ENCODE results near the gene DHRS4. TPM values are rescaled to one million over a fixed set of nuclear protein-coding genes. Genes with fewer than 3 reads are reported as not detected.
A peak's percentile ranks its signal among the peaks of the same experiment; 100 is the strongest.

The DHRS4 gene
- total and polyA plus RNA-seq, 9 of the 15 experiments (the other 6 are each of a cell fraction or from before 2014, with no cell fraction given), result 0.51 to 35.9 (median 10.1) TPM

DNA sequence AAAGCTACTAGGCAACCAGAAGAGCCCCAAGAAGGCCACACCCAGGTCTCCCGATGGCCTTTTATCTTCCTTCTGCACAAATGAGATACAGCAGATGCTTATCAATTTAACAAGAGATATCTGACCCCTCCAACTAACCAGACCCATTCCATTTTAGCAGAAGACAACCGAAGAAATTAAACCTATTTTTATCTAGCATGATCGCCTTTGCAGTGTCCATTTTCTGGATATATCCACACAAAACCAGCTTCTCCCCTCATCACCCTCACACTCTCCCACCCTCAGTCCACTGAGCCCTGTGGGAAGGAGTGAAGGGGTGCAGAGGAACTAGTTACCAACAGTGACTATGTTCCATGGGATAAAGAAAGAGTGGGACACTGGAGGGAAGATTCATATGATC, 20.9 kb upstream of the DHRS4 start (continued):
- TF ChIP-seq, protein P1, sequence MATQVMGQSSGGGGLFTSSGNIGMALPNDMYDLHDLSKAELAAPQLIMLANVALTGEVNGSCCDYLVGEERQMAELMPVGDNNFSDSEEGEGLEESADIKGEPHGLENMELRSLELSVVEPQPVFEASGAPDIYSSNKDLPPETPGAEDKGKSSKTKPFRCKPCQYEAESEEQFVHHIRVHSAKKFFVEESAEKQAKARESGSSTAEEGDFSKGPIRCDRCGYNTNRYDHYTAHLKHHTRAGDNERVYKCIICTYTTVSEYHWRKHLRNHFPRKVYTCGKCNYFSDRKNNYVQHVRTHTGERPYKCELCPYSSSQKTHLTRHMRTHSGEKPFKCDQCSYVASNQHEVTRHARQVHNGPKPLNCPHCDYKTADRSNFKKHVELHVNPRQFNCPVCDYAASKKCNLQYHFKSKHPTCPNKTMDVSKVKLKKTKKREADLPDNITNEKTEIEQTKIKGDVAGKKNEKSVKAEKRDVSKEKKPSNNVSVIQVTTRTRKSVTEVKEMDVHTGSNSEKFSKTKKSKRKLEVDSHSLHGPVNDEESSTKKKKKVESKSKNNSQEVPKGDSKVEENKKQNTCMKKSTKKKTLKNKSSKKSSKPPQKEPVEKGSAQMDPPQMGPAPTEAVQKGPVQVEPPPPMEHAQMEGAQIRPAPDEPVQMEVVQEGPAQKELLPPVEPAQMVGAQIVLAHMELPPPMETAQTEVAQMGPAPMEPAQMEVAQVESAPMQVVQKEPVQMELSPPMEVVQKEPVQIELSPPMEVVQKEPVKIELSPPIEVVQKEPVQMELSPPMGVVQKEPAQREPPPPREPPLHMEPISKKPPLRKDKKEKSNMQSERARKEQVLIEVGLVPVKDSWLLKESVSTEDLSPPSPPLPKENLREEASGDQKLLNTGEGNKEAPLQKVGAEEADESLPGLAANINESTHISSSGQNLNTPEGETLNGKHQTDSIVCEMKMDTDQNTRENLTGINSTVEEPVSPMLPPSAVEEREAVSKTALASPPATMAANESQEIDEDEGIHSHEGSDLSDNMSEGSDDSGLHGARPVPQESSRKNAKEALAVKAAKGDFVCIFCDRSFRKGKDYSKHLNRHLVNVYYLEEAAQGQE (IDR thresholded peaks at IDR 0.05; ENCODE audit: borderline replicate concordance), result peak; percentile 48; the same call in 1 of the 2 replicates
- TF ChIP-seq, protein P1 (CRISPR knock-in tag; IDR thresholded peaks at IDR 0.05; ENCODE audit: low read depth), result no peak
- TF ChIP-seq NFYB (IDR thresholded peaks at IDR 0.05; ENCODE audit: extremely low read depth, insufficient read length) (no peak), CBX8 (IDR thresholded peaks at IDR 0.05; ENCODE audit: borderline replicate concordance, extremely low read depth, low read depth, low read length, poor library complexity, severe bottlenecking) (no peak), SAP30 (IDR thresholded peaks at IDR 0.05; ENCODE audit: borderline replicate concordance, insufficient read depth, low read depth, low read length, poor library complexity, severe bottlenecking) (no peak), GMEB1 (CRISPR knock-in tag; IDR thresholded peaks at IDR 0.05) (no peak), THRA (IDR thresholded peaks at IDR 0.05) (no peak), RAD51 (IDR thresholded peaks at IDR 0.05; ENCODE audit: borderline replicate concordance, low read depth) (no peak), FOXA1 (IDR thresholded peaks at IDR 0.05; ENCODE audit: borderline replicate concordance) (no peak), ZNF717 (CRISPR knock-in tag; IDR thresholded peaks at IDR 0.05) (no peak), HDAC6 (IDR thresholded peaks at IDR 0.05; ENCODE audit: low read depth, low read length) (no peak), RHOXF2B (CRISPR knock-in tag; conservative IDR thresholded peaks at IDR 0.05) (no peak), THRB (CRISPR knock-in tag; conservative IDR thresholded peaks at IDR 0.05) (no peak)
- TF ChIP-seq, protein P2, sequence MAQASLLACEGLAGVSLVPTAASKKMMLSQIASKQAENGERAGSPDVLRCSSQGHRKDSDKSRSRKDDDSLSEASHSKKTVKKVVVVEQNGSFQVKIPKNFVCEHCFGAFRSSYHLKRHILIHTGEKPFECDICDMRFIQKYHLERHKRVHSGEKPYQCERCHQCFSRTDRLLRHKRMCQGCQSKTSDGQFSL (CRISPR knock-in tag; IDR thresholded peaks at IDR 0.05), result no peak
- TF ChIP-seq, protein P2 (tag; IDR thresholded peaks at IDR 0.05), result no peak
